ENCODE data around the gene ELK4. TPM values are rescaled to one million over a fixed set of nuclear protein-coding genes. Genes with fewer than 3 reads are reported as not detected.

ELK4 gene
- total and polyA plus RNA-seq, 2 of the 13 experiments (the other 11 are each of a cell fraction or from before 2014, with no cell fraction given): 8.3 to 13.1 TPM

DNA sequence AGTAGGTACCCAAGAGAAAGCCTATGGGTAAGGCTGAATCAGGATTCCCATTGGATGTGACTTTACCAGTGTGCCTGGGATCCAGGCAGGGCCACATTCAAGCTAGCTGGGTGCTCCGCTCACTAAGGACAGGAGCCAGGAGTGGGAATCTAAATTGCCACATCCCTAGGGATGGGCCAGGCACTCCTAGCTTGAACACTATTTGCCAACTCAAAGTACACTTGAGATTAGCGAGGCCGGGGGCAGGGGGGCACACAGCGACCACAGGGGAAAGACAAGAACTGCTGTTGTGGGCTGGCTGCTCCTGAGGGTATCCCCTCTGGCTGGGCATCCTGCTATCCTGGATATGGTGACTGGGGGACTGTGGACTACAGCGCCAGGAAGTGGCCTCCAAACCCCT lies 44.2 kb upstream of the ELK4 start (continued):
- TF ChIP-seq ZNF768 (CRISPR knock-in tag; IDR thresholded peaks at IDR 0.05): no peak
- TF ChIP-seq CREB1 (IDR thresholded peaks at IDR 0.05): no peak
- TF ChIP-seq CREB1 (CRISPR knock-in tag; IDR thresholded peaks at IDR 0.05): 0 out of 2 replicates have a peak, but pooled peaks have one; percentile 8
- no peak for TF ChIP-seq MAFG (CRISPR knock-in tag; IDR thresholded peaks at IDR 0.05)
- TF ChIP-seq HMG20A (CRISPR knock-in tag; IDR thresholded peaks at IDR 0.05; ENCODE audit: borderline replicate concordance): peak; percentile 37; the same call in 1 of the 2 replicates
- TF ChIP-seq PHF21A (CRISPR knock-in tag; IDR thresholded peaks at IDR 0.05): peak; percentile 87
- TF ChIP-seq ZNF549 (CRISPR knock-in tag; IDR thresholded peaks at IDR 0.05): no peak
- TF ChIP-seq MZF1 (CRISPR knock-in tag; IDR thresholded peaks at IDR 0.05; ENCODE audit: borderline replicate concordance): peak; percentile 96
- peak; percentile 72; the same call in 1 of the 2 replicates for TF ChIP-seq ZNF317 (CRISPR knock-in tag; IDR thresholded peaks at IDR 0.05)
- TF ChIP-seq, protein P1, sequence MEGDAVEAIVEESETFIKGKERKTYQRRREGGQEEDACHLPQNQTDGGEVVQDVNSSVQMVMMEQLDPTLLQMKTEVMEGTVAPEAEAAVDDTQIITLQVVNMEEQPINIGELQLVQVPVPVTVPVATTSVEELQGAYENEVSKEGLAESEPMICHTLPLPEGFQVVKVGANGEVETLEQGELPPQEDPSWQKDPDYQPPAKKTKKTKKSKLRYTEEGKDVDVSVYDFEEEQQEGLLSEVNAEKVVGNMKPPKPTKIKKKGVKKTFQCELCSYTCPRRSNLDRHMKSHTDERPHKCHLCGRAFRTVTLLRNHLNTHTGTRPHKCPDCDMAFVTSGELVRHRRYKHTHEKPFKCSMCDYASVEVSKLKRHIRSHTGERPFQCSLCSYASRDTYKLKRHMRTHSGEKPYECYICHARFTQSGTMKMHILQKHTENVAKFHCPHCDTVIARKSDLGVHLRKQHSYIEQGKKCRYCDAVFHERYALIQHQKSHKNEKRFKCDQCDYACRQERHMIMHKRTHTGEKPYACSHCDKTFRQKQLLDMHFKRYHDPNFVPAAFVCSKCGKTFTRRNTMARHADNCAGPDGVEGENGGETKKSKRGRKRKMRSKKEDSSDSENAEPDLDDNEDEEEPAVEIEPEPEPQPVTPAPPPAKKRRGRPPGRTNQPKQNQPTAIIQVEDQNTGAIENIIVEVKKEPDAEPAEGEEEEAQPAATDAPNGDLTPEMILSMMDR (CRISPR knock-in tag; IDR thresholded peaks at IDR 0.05): peak; percentile 18; the same call in 1 of the 2 replicates
- peak; percentile 82 for TF ChIP-seq CEBPB (IDR thresholded peaks at IDR 0.05; ENCODE audit: borderline replicate concordance, low read depth, low read length)
- TF ChIP-seq TOE1 (CRISPR knock-in tag; IDR thresholded peaks at IDR 0.05): 0 out of 2 replicates have a peak, but pooled peaks have one; percentile 38
- no peak for TF ChIP-seq SRSF4 (IDR thresholded peaks at IDR 0.05; ENCODE audit: low read depth, low read length, poor library complexity, severe bottlenecking)
- no peak for TF ChIP-seq NFYB (CRISPR knock-in tag; IDR thresholded peaks at IDR 0.05)
- peak; percentile 74 for TF ChIP-seq ZMYM4 (CRISPR knock-in tag; IDR thresholded peaks at IDR 0.05)
- TF ChIP-seq JARID2 (CRISPR knock-in tag; IDR thresholded peaks at IDR 0.05; ENCODE audit: insufficient replicate concordance): no peak
- no peak for TF ChIP-seq ZNF780A (CRISPR knock-in tag; IDR thresholded peaks at IDR 0.05)
- no peak for TF ChIP-seq ZNF720 (CRISPR knock-in tag; IDR thresholded peaks at IDR 0.05)
- TF ChIP-seq HNF4G (IDR thresholded peaks at IDR 0.05; ENCODE audit: borderline replicate concordance, low read depth, low read length): peak; percentile 85; the same call in 1 of the 2 replicates
- TF ChIP-seq HNF4G (CRISPR knock-in tag; IDR thresholded peaks at IDR 0.05; ENCODE audit: borderline replicate concordance, low read depth): no peak; the same call in 1 of the 2 replicates
- TF ChIP-seq MYPOP (CRISPR knock-in tag; IDR thresholded peaks at IDR 0.05): no peak
- TF ChIP-seq HDAC1 (CRISPR knock-in tag; IDR thresholded peaks at IDR 0.05): peak; percentile 74; the same call in 1 of the 2 replicates
- peak; percentile 42; the same call in 1 of the 2 replicates for TF ChIP-seq ZFP91 (CRISPR knock-in tag; IDR thresholded peaks at IDR 0.05; ENCODE audit: borderline replicate concordance)
- TF ChIP-seq ZNF232 (CRISPR knock-in tag; IDR thresholded peaks at IDR 0.05; ENCODE audit: borderline replicate concordance): peak; percentile 54; the same call in 1 of the 2 replicates
- TF ChIP-seq POGK (CRISPR knock-in tag; conservative IDR thresholded peaks at IDR 0.05): peak; percentile 61; the same call in 1 of the 2 replicates
- TF ChIP-seq ZNF619 (CRISPR knock-in tag; IDR thresholded peaks at IDR 0.05): no peak
